Heart left ventricle (tissue), 16 donors: ENCODE measurements around the gene B3GALT2. TPM values are rescaled to one million over a fixed set of nuclear protein-coding genes. Genes with fewer than 3 reads are reported as not detected.

Source experiments
- ATAC-seq, 4 donors: fragments of 200-7000 bp; cut with Tn5 transposase; one replicate each; pipeline ENCODE4 v1.9.1; 2020 to 2022; ENCODE audit warnings: moderate library complexity in 4 of 4, mild to moderate bottlenecking in 3 of 4, moderate number of reproducible peaks in 1 of 4
- DNase-seq, 5 donors: peaks; one replicate each; pipeline ENCODE4 v3.0.0-alpha.2; 2020
- H3K27ac ChIP-seq, 12 donors: fragments of 200-600 bp; sonication (generic) in 4 of 12; one replicate each; pipeline versions ENCODE4 v1.5.0 to v1.8.0; 2016 to 2022; ENCODE audit warnings: mild to moderate bottlenecking in 2 of 12
- H3K27me3 ChIP-seq, 9 donors: fragments of 200-600 bp; sonication (generic) in 2 of 9; one replicate each; pipeline versions ENCODE4 v1.5.1 to v1.8.0; 2016 to 2022; ENCODE audit warnings: mild to moderate bottlenecking in 3 of 9
- H3K36me3 ChIP-seq, 9 donors: fragments of 200-600 bp; sonication (generic) in 2 of 9; one replicate each; pipeline versions ENCODE4 v1.5.0 to v1.8.0; 2018 to 2022; ENCODE audit warnings: mild to moderate bottlenecking in 2 of 9
- H3K4me1 ChIP-seq, 12 donors: fragments of 200-600 bp; sonication (generic) in 4 of 12; one replicate each; pipeline versions ENCODE4 v1.5.0 to v1.8.0; 2016 to 2022; ENCODE audit warnings: mild to moderate bottlenecking in 3 of 12
- H3K4me3 ChIP-seq, 12 donors: fragments of 200-600 bp; sonication (generic) in 4 of 12; one replicate each; pipeline versions ENCODE4 v1.5.0 to v1.8.0; 2017 to 2022; ENCODE audit warnings: mild to moderate bottlenecking in 9 of 12, moderate library complexity in 4 of 12
- H3K9me3 ChIP-seq, 12 donors: fragments of 200-600 bp; sonication (generic) in 4 of 12; one replicate each; pipeline versions ENCODE4 v1.5.0 to v1.8.0; 2016 to 2022; ENCODE audit warnings: mild to moderate bottlenecking in 1 of 12
- CTCF ChIP-seq, 12 donors: fragments of 200-600 bp; sonication (generic) in 4 of 12; IDR thresholded peaks; one replicate each; pipeline versions ENCODE4 v1.5.0 to v1.8.0; 2018 to 2022; ENCODE audit warnings: antibody characterized with exemption in 12 of 12, mild to moderate bottlenecking in 5 of 12
- POLR2A ChIP-seq, 2 donors: fragments of 450-650 bp; IDR thresholded peaks; one replicate each; pipeline ENCODE4 v1.6.1; 2017; ENCODE audit warnings: antibody characterized with exemption in 2 of 2, mild to moderate bottlenecking in 2 of 2, moderate library complexity in 2 of 2
- WGBS, 4 donors: extraction: QIAGEN DNeasy Blood & Tissue Kit in 2 of 4; methylation state at CpG; one replicate each; pipeline versions ENCODE4 v1.1.5 to v1.1.7; 2013 to 2018; 5-methylcytosine and 5-hydroxymethylcytosine counted together
- intact Hi-C, 10 donors: fragments of 100-400 bp; cut with DNase I; formaldehyde crosslinking; loops; one replicate each; pipeline versions ENCODE4 v1.11.1 to v1.14.2; 2022
- polyA plus RNA-seq, 2 donors: library from polyadenylated mRNA; stranded (reverse); fragments of 200-250 nt; gene quantifications; one replicate each; pipeline ENCODE4 v1.2.3, GENCODE V29; 2013
- total RNA-seq, 9 donors: library from RNA; depleted of rRNA in 2 of 9; stranded (reverse); fragments of >200 nt in 2 of 9; fragmentation: NEBNext Ultra II Directional in 3 of 9; extraction: Animal tissue kit (Norgen Biotek cat#: 25700) in 3 of 9; gene quantifications; one replicate each; pipeline versions ENCODE4 v1.1.0 to v1.2.4, GENCODE V29; 2016 to 2023
- donor health status: ischemic (EF 13 %, LVEDD 7.1; RV severe dilation, severe dysfunction).
- donor health status: healthy with polysubstance abuse.
- donor health status: DM: no; HTN: yes; CAD: no.
- donor health status: DM: no; HTN: no; CAD: no.
- donor health status: ischemic (EF 25% LVEDD 6.9; RV normal size, moderate dysfunction).
- donor health status: ischemic (EF 25% LVEDD 5.7; RV mildly dilated, moderate dysfunction).
- donor health status: healthy.
- donor health status: DM: yes; HTN: yes; CAD: no.
- donor health status: ischemic (EF 35%, LVEDD 5.7; RV mildly dilated, moderate dysfunction).
- donor health status: nonischemic (EF 11% LVEDD 7.7; RV severe dilation, severe dysfunction).
- donor health status: DM: yes; HTN: yes; CAD: no.
- donor health status: PGD.
- donor health status: ischemic (EF 29% LVEDD 5.4; RV normal size, mild dysfunction).
- donor health status: nonischemic (EF 23%, LVEDD 6.1; RV moderate dilation, normal function).

B3GALT2 gene
- total and polyA plus RNA-seq, 11 donors = 14.6 to 67.0 (median 53.2) TPM

GRCh38 chr1:193213998-193214397, 27.6 kb upstream of the B3GALT2 start:
- Histone ChIP-seq H3K4me3 (no peak overlapping the region), H3K27me3 (no peaks in the 10 kb centered on the region), H3K9me3 (peaks cover 0 to 4% (median 0%) of the 10 kb centered on the region in 12 donors), H3K36me3 (peaks cover 0 to 39% (median 25%) of the 10 kb centered on the region in 9 donors), H3K4me1 (peaks cover 0 to 25% (median 4%) of the 10 kb centered on the region in 12 donors), H3K27ac (no peak overlapping the region)
- no peak for DNase-seq
- TF ChIP-seq POLR2A (IDR thresholded peaks at IDR 0.05) (no peak), CTCF (IDR thresholded peaks at IDR 0.05) (no peak)
- no peak for ATAC-seq
- intact Hi-C loops = no loop called here
- WGBS, 4 donors = 97 to 98% (median 98%) methylated on average over 4 of the region's 4 CpGs

DNA sequence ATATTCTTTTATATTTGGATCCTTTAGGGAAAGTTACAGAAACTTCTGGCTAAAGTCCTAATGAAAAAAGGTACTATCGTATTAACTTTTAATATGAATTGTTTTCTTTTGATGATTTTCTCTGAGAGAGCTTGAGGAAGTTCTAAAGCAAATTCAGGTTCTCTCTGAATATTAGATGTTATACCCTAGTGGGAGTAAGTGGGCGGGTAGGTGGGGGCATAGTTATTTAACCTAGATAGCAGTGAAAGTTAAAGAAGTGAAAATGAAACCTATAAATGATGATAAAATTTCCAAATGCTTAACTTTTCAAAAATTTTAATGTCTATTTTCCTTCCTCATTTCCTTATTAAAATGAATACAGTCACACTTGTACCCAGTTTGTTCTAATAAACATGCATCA, 26.2 kb upstream of the B3GALT2 start:
- H3K27me3 ChIP-seq = no peaks in the 10 kb centered on the region
- ATAC-seq = no peak
- no peak for DNase-seq
- TF ChIP-seq CTCF (IDR thresholded peaks at IDR 0.05) (no peak), POLR2A (IDR thresholded peaks at IDR 0.05) (no peak)
- H3K9me3 ChIP-seq = peaks cover 0 to 6% (median 0%) of the 10 kb centered on the region in 12 donors
- H3K36me3 ChIP-seq = peaks cover 0 to 34% (median 25%) of the 10 kb centered on the region in 9 donors
- WGBS, 4 donors = 94 to 99% (median 97%) methylated on average over 2 of the region's 2 CpGs
- H3K27ac ChIP-seq = peak overlapping the region in 1 of 12 donors; percentile 50
- H3K4me1 ChIP-seq = peaks cover 0 to 25% (median 4%) of the 10 kb centered on the region in 12 donors
- intact Hi-C loops = no loop called here
- H3K4me3 ChIP-seq = no peak overlapping the region

DNA sequence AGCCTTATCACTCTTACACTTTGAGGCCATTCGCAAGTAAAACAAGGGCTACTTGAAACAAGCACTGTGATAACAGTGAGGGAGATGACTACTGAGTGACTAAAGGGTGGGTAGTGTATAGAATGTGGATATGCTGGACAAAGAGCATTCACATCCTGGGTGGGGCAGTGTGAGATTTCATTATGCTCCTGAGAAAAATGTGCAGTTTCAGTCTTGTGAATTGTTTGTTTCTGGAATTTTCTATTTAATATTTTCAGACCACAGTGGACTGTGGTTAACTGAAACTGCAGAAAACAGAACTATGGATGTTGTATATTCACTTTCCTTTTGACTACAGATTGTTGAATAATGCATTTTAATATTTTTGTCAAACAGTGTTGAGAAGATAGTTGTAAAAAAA, 25.1 kb upstream of the B3GALT2 start:
- no peak for TF ChIP-seq CTCF (IDR thresholded peaks at IDR 0.05)
- no peak for TF ChIP-seq POLR2A (IDR thresholded peaks at IDR 0.05)
- WGBS, 4 donors = 24 to 50% (median 38%) methylated on average over 1 of the region's 1 CpG
- DNase-seq (no peak), ATAC-seq (peak in 1 of 4 donors; percentile 49)
- H3K4me1 ChIP-seq = peaks cover 0 to 25% (median 4%) of the 10 kb centered on the region in 12 donors
- peaks cover 0 to 17% (median 5%) of the 10 kb centered on the region in 12 donors for H3K9me3 ChIP-seq
- peak overlapping the region in 1 of 12 donors; percentile 50 for H3K27ac ChIP-seq
- no peaks in the 10 kb centered on the region for H3K27me3 ChIP-seq
- peaks cover 0 to 36% (median 25%) of the 10 kb centered on the region in 9 donors for H3K36me3 ChIP-seq
- H3K4me3 ChIP-seq = no peak overlapping the region
- intact Hi-C loops = no loop called here

- DNase-seq = no peak
- WGBS, 4 donors = 95 to 97% (median 96%) methylated on average over 7 of the region's 7 CpGs
- H3K36me3 ChIP-seq = peaks cover 0 to 40% (median 25%) of the 10 kb centered on the region in 9 donors
- H3K4me1 ChIP-seq = peaks cover 0 to 25% (median 4%) of the 10 kb centered on the region in 12 donors
- H3K4me3 ChIP-seq = no peak overlapping the region
- H3K9me3 ChIP-seq = peaks cover 0 to 21% (median 5%) of the 10 kb centered on the region in 12 donors
- no peaks in the 10 kb centered on the region for H3K27me3 ChIP-seq
- ATAC-seq = no peak
- H3K27ac ChIP-seq = peak overlapping the region in 1 of 12 donors; percentile 50
- TF ChIP-seq POLR2A (IDR thresholded peaks at IDR 0.05) = no peak
- no peak for TF ChIP-seq CTCF (IDR thresholded peaks at IDR 0.05)
- intact Hi-C loops = no loop called here
Observed at GRCh38 chr1:193210996-193211395, 24.6 kb upstream of the B3GALT2 start.
